Measurements from ENCODE around the gene RNF157. TPM values are rescaled to one million over a fixed set of nuclear protein-coding genes. Genes with fewer than 3 reads are reported as not detected.

RNF157 gene
- total RNA-seq, 1 experiment from 2014 or later: 4.0 TPM

GRCh38 chr17:76104896-76105231 lies 135.4 kb downstream of the RNF157 start:
- no peak overlapping the region for H3K27ac ChIP-seq (ENCODE audit: low read length)
- in situ Hi-C loops (cut with HindIII; ENCODE audit: low pct_unique_long_range_greater_than_20kb, low sequenced_read_pairs) (no loop called here), intact Hi-C loops (cut with micrococcal nuclease; ENCODE audit: unreplicated experiment) (no loop called here)
- POLR2A ChIA-PET: no interaction called here
- CTCF ChIA-PET: no interaction called here
- ATAC-seq (no peak), DNase-seq (ENCODE audit: low read depth, low spot score) (no peak)
- no peaks in the 10 kb centered on the region for H3K27me3 ChIP-seq (ENCODE audit: control insufficient read depth, insufficient read depth, low read length)
- H3K9me3 ChIP-seq (ENCODE audit: control insufficient read depth, insufficient read depth, low read depth, low read length): no peaks in the 10 kb centered on the region
- H3K4me1 ChIP-seq (ENCODE audit: control insufficient read depth, insufficient read depth, low read length): peaks cover 14% of the 10 kb centered on the region
- H3K4me3 ChIP-seq (ENCODE audit: low read depth in 2 of 2, low read length in 2 of 2): no peak overlapping the region
- peaks cover 8% of the 10 kb centered on the region; the same call in 1 of the 2 replicates for H3K36me3 ChIP-seq (ENCODE audit: control insufficient read depth, insufficient read depth, low read length)
- no TSS peak for BruUV-seq (replicated peaks)
- TF ChIP-seq, protein P1, sequence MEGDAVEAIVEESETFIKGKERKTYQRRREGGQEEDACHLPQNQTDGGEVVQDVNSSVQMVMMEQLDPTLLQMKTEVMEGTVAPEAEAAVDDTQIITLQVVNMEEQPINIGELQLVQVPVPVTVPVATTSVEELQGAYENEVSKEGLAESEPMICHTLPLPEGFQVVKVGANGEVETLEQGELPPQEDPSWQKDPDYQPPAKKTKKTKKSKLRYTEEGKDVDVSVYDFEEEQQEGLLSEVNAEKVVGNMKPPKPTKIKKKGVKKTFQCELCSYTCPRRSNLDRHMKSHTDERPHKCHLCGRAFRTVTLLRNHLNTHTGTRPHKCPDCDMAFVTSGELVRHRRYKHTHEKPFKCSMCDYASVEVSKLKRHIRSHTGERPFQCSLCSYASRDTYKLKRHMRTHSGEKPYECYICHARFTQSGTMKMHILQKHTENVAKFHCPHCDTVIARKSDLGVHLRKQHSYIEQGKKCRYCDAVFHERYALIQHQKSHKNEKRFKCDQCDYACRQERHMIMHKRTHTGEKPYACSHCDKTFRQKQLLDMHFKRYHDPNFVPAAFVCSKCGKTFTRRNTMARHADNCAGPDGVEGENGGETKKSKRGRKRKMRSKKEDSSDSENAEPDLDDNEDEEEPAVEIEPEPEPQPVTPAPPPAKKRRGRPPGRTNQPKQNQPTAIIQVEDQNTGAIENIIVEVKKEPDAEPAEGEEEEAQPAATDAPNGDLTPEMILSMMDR (IDR thresholded peaks at IDR 0.05): no peak
- TF ChIP-seq, protein P2, sequence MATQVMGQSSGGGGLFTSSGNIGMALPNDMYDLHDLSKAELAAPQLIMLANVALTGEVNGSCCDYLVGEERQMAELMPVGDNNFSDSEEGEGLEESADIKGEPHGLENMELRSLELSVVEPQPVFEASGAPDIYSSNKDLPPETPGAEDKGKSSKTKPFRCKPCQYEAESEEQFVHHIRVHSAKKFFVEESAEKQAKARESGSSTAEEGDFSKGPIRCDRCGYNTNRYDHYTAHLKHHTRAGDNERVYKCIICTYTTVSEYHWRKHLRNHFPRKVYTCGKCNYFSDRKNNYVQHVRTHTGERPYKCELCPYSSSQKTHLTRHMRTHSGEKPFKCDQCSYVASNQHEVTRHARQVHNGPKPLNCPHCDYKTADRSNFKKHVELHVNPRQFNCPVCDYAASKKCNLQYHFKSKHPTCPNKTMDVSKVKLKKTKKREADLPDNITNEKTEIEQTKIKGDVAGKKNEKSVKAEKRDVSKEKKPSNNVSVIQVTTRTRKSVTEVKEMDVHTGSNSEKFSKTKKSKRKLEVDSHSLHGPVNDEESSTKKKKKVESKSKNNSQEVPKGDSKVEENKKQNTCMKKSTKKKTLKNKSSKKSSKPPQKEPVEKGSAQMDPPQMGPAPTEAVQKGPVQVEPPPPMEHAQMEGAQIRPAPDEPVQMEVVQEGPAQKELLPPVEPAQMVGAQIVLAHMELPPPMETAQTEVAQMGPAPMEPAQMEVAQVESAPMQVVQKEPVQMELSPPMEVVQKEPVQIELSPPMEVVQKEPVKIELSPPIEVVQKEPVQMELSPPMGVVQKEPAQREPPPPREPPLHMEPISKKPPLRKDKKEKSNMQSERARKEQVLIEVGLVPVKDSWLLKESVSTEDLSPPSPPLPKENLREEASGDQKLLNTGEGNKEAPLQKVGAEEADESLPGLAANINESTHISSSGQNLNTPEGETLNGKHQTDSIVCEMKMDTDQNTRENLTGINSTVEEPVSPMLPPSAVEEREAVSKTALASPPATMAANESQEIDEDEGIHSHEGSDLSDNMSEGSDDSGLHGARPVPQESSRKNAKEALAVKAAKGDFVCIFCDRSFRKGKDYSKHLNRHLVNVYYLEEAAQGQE (IDR thresholded peaks at IDR 0.05; ENCODE audit: insufficient read depth in 1 of 2, low read depth in 2 of 2, low read length in 1 of 2): no peak
- no peak for TF ChIP-seq TCF7L2 (IDR thresholded peaks at IDR 0.05; ENCODE audit: low read depth, low read length)
- TF ChIP-seq POLR2AphosphoS5 (IDR thresholded peaks at IDR 0.05; ENCODE audit: low read depth, low read length): no peak
- no peak for TF ChIP-seq SIN3A (IDR thresholded peaks at IDR 0.05; ENCODE audit: borderline replicate concordance, insufficient read depth, low read depth, low read length)

- H3K36me3 ChIP-seq (ENCODE audit: control insufficient read depth, insufficient read depth, low read length): peaks cover 8% of the 10 kb centered on the region; the same call in 1 of the 2 replicates
- TF ChIP-seq TCF7L2 (IDR thresholded peaks at IDR 0.05; ENCODE audit: low read depth, low read length): no peak
- TF ChIP-seq, protein P1 (IDR thresholded peaks at IDR 0.05): no peak
- TF ChIP-seq SIN3A (IDR thresholded peaks at IDR 0.05; ENCODE audit: borderline replicate concordance, insufficient read depth, low read depth, low read length): no peak
- TF ChIP-seq, protein P2 (IDR thresholded peaks at IDR 0.05; ENCODE audit: insufficient read depth in 1 of 2, low read depth in 2 of 2, low read length in 1 of 2): no peak
- TF ChIP-seq POLR2AphosphoS5 (IDR thresholded peaks at IDR 0.05; ENCODE audit: low read depth, low read length): no peak
- ChIA-PET CTCF (interaction anchor here (0.6 kb wide), 1 partner anchor 196 kb away, joined by 5 read pairs; no protein-coding TSS in a partner anchor), POLR2A (no interaction called here)
- intact Hi-C loops (cut with micrococcal nuclease; ENCODE audit: unreplicated experiment): no loop called here
- ATAC-seq (no peak; the same call in 1 of the 2 replicates), DNase-seq (ENCODE audit: low read depth, low spot score) (no peak)
- H3K4me3 ChIP-seq (ENCODE audit: low read depth in 2 of 2, low read length in 2 of 2): peak overlapping the region; percentile 79 to 87
- H3K9me3 ChIP-seq (ENCODE audit: control insufficient read depth, insufficient read depth, low read depth, low read length): no peaks in the 10 kb centered on the region
- no peaks in the 10 kb centered on the region for H3K27me3 ChIP-seq (ENCODE audit: control insufficient read depth, insufficient read depth, low read length)
- peaks cover 14% of the 10 kb centered on the region for H3K4me1 ChIP-seq (ENCODE audit: control insufficient read depth, insufficient read depth, low read length)
- in situ Hi-C loops (cut with HindIII; ENCODE audit: low pct_unique_long_range_greater_than_20kb, low sequenced_read_pairs): no loop called here
- TSS peak; percentile 99 for BruUV-seq (replicated peaks)
- peak overlapping the region; percentile 95 for H3K27ac ChIP-seq (ENCODE audit: low read length)
Measured at GRCh38 chr17:76104140-76104895, 136.0 kb downstream of the RNF157 start.

Data from Panc1 (cell line).